ENCODE measurements around the gene SMIM38. TPM values are rescaled to one million over a fixed set of nuclear protein-coding genes. Genes with fewer than 3 reads are reported as not detected.

Gene SMIM38
- polyA plus RNA-seq, 1 of the 3 experiments (the other 2 are of a cell fraction) = 0.13 TPM

GRCh38 chr11:69121621-69122325 is 34.0 kb upstream of the SMIM38 start:
- WGBS (ENCODE audit: low lambda C conversion rate) = 90% methylated on average over 13 of the region's 19 CpGs
- Histone ChIP-seq H3K4me1 (ENCODE audit: control insufficient read depth in 1 of 2, insufficient read depth in 2 of 2, low read depth in 1 of 2, low read length in 1 of 2) (peaks cover 13 to 15% of the 10 kb centered on the region in 2 experiments; a peak in 2 of 4 replicates), H4K20me1 (ENCODE audit: insufficient read depth) (no peaks in the 10 kb centered on the region), H3K9ac (no peak overlapping the region), H3F3A (replicated peaks; ENCODE audit: insufficient read depth) (peaks cover 4% of the 10 kb centered on the region), H3K9me2 (no peaks in the 10 kb centered on the region), H3K27ac (ENCODE audit: low read depth in 2 of 2, low read length in 1 of 2) (no peak overlapping the region), H3K27me3 (ENCODE audit: insufficient read depth) (no peaks in the 10 kb centered on the region), H3K36me3 (replicated peaks in 1 of 2; ENCODE audit: control insufficient read depth in 1 of 2, insufficient read depth in 2 of 2, low read length in 1 of 2) (no peaks in the 10 kb centered on the region), H3K4me2 (no peak overlapping the region), H3K9me3 (no peaks in the 10 kb centered on the region), H3K79me2 (ENCODE audit: insufficient read depth) (no peaks in the 10 kb centered on the region), H3K4me3 (ENCODE audit: low read depth in 2 of 2, low read length in 1 of 2) (no peak overlapping the region), H2AFZ (ENCODE audit: low read depth) (no peak overlapping the region)
- DNase-seq = no peak
- no peak for TF ChIP-seq FOSL2 (IDR thresholded peaks at IDR 0.05; ENCODE audit: borderline replicate concordance, low read depth)
- TF ChIP-seq GABPA (IDR thresholded peaks at IDR 0.05; ENCODE audit: low read depth) = no peak
- no peak for TF ChIP-seq TAF1 (IDR thresholded peaks at IDR 0.05; ENCODE audit: borderline replicate concordance, low read depth, low read length)
- no peak for TF ChIP-seq FOXM1 (IDR thresholded peaks at IDR 0.05; ENCODE audit: low read depth)
- TF ChIP-seq RXRA (IDR thresholded peaks at IDR 0.05; ENCODE audit: borderline replicate concordance, low read depth) = no peak
- TF ChIP-seq ZBTB33 (IDR thresholded peaks at IDR 0.05; ENCODE audit: borderline replicate concordance, low read depth) = no peak
- no peak for TF ChIP-seq EZH2phosphoT487 (IDR thresholded peaks at IDR 0.05; ENCODE audit: borderline replicate concordance, low read depth)
- TF ChIP-seq NRF1 (IDR thresholded peaks at IDR 0.05; ENCODE audit: low read depth, low read length) = no peak
- TF ChIP-seq MEF2A (IDR thresholded peaks at IDR 0.05; ENCODE audit: borderline replicate concordance, low read depth) = no peak
- TF ChIP-seq CHD2 (IDR thresholded peaks at IDR 0.05; ENCODE audit: low read length, partially characterized antibody) = no peak
- no peak for TF ChIP-seq POLR2AphosphoS5 (IDR thresholded peaks at IDR 0.05; ENCODE audit: low read depth, low read length)
- no peak for TF ChIP-seq GATA2 (CRISPR knock-in tag; IDR thresholded peaks at IDR 0.05)
- TF ChIP-seq ELF1 (IDR thresholded peaks at IDR 0.05) = no peak
- TF ChIP-seq MXI1 (IDR thresholded peaks at IDR 0.05; ENCODE audit: low read depth, low read length) = no peak
- TF ChIP-seq CTCF (IDR thresholded peaks at IDR 0.05) = no peak
- no peak for TF ChIP-seq REST (IDR thresholded peaks at IDR 0.05; ENCODE audit: low read depth, low read length)
- ChIA-PET CTCF (interaction anchor here (1.6 kb wide), 1 partner anchor 10 kb away, joined by 3 read pairs; no protein-coding TSS in a partner anchor), POLR2A (no interaction called here)

All from SK-N-SH (cell line).